PFSK-1 (cell line): ENCODE data around the gene PNKP.

Source experiments
- FOXP2 ChIP-seq: optimal IDR thresholded peaks from 2 replicates; pipeline ENCODE3; 2011; ENCODE audit warnings: borderline replicate concordance, control low read depth, inconsistent platforms; ENCODE audit not compliant: insufficient read depth; ENCODE audit errors: extremely low read length, extremely low read depth
- POLR2AphosphoS5 ChIP-seq: IDR thresholded peaks from 2 replicates; pipeline ENCODE4 v1.6.1; 2012; ENCODE audit warnings: low read depth, mild to moderate bottlenecking, control low read depth, low read length, moderate library complexity
- REST ChIP-seq, 2 experiments: IDR thresholded peaks; 2 replicates each; pipeline versions ENCODE4 v1.6.1 to v1.8.0; 2011 to 2012; ENCODE audit warnings: low read depth in 2 of 2, low read length in 2 of 2, control low read depth in 1 of 2, inconsistent platforms in 1 of 2, mild to moderate bottlenecking in 1 of 2, moderate library complexity in 1 of 2; ENCODE audit not compliant: insufficient read depth in 1 of 2
- TAF1 ChIP-seq: IDR thresholded peaks from 2 replicates; pipeline ENCODE4 v1.6.1; 2012; ENCODE audit warnings: low read length, control low read depth, borderline replicate concordance; ENCODE audit not compliant: insufficient read depth

DNA sequence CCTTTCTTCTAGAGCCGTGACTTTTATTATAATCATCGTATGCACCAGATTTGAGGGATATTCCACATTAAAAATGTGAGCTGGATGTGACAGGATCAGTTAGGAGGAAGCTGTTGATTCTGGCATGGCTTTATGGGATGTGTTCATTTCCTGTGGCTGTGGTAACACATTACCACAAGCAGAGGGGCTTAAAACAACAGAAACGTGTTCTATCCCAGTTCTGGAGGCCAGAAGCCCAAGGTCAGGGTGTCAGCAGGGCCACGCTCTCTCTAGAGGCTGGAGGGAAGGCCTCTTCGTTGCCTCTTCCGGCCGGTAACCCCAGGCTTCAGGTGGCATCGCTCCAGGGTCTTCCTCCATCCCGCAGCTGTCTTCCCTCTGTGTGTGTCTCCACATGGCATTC is 34.8 kb downstream of the PNKP start:
- TF ChIP-seq POLR2AphosphoS5 (no peak), FOXP2 (no peak), REST (IDR thresholded peaks at IDR 0.05; ENCODE audit: insufficient read depth in 1 of 2, low read depth in 2 of 2, low read length in 2 of 2) (no peak), TAF1 (no peak)
